Measurements from ENCODE around the gene MRPL12. TPM values are rescaled to one million over a fixed set of nuclear protein-coding genes. Genes with fewer than 3 reads are reported as not detected.

MRPL12 gene
- total and polyA plus RNA-seq, 2 of the 13 experiments (the other 11 are each of a cell fraction or from before 2014, with no cell fraction given) = 39.1 to 94.1 TPM

DNA sequence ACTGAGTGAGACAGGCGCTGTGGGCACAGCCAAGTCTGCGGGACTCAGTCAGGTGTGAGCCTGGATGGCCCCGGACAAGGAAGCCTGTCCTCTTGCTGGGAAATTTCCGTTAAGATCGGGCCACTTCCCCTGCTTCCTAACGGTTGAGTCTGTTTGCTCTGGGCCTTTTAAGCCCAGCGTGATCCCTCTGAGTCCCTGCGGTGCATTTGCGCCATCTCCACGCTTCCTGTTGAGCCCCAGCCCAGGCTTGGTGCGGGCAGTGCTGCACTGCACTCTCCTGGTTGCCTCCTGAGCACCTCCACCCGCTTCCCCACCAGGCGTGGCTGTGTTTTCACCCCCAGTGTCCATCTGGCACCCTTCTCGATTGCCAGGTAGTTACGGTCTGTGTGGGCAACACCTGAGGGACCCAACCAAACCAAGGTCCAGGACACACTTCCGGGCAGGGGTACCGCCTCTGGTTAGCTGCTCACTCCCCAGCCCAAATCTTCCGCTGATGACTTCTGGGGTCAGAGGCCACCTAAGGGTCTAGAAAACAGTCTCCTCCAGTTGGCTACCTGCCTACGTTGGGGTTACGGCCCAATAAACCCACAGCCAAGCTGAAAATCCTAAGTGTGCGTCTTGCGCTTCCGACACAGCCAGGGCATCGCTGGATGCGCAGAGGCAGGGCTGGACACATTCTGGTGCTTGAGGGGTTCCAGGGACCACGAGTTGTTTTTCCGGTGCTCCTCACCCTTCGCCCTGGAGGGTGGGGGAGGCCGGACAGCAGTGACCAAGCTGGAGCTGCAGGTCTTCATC is 7.5 kb downstream of the MRPL12 start (continued):
- peak; percentile 31; the same call in 1 of the 2 replicates for TF ChIP-seq ARID4A (CRISPR knock-in tag; IDR thresholded peaks at IDR 0.05; ENCODE audit: borderline replicate concordance)
- TF ChIP-seq GABPB1 (CRISPR knock-in tag; IDR thresholded peaks at IDR 0.05) = peak; percentile 37; the same call in 1 of the 2 replicates
- no peak for TF ChIP-seq ZNF335 (CRISPR knock-in tag; IDR thresholded peaks at IDR 0.05)
- TF ChIP-seq, protein P1, sequence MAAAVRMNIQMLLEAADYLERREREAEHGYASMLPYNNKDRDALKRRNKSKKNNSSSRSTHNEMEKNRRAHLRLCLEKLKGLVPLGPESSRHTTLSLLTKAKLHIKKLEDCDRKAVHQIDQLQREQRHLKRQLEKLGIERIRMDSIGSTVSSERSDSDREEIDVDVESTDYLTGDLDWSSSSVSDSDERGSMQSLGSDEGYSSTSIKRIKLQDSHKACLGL (CRISPR knock-in tag; IDR thresholded peaks at IDR 0.05) = peak; percentile 35; the same call in 1 of the 2 replicates
- peak; percentile 16; the same call in 1 of the 2 replicates for TF ChIP-seq ZNF143 (CRISPR knock-in tag; IDR thresholded peaks at IDR 0.05)
- TF ChIP-seq ZNF737 (CRISPR knock-in tag; IDR thresholded peaks at IDR 0.05; ENCODE audit: borderline replicate concordance) = 0 out of 2 replicates have a peak, but pooled peaks have one; percentile 25
- TF ChIP-seq, protein P2, sequence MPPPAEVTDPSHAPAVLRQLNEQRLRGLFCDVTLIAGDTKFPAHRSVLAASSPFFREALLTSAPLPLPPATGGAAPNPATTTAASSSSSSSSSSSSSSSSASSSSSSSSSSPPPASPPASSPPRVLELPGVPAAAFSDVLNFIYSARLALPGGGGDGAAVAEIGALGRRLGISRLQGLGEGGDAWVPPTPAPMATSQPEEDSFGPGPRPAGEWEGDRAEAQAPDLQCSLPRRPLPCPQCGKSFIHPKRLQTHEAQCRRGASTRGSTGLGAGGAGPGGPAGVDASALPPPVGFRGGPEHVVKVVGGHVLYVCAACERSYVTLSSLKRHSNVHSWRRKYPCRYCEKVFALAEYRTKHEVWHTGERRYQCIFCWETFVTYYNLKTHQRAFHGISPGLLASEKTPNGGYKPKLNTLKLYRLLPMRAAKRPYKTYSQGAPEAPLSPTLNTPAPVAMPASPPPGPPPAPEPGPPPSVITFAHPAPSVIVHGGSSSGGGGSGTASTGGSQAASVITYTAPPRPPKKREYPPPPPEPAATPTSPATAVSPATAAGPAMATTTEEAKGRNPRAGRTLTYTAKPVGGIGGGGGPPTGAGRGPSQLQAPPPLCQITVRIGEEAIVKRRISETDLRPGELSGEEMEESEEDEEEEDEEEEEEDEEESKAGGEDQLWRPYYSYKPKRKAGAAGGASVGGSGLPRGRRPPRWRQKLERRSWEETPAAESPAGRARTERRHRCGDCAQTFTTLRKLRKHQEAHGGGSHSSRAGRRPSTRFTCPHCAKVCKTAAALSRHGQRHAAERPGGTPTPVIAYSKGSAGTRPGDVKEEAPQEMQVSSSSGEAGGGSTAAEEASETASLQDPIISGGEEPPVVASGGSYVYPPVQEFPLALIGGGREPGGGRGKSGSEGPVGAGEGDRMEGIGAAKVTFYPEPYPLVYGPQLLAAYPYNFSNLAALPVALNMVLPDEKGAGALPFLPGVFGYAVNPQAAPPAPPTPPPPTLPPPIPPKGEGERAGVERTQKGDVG (CRISPR knock-in tag; IDR thresholded peaks at IDR 0.05; ENCODE audit: borderline replicate concordance) = 0 out of 2 replicates have a peak, but pooled peaks have one; percentile 54
- 0 out of 2 replicates have a peak, but pooled peaks have one; percentile 25 for TF ChIP-seq ZNF275 (CRISPR knock-in tag; IDR thresholded peaks at IDR 0.05; ENCODE audit: borderline replicate concordance)
- TF ChIP-seq ATF7-NPFF (CRISPR knock-in tag; IDR thresholded peaks at IDR 0.05; ENCODE audit: low read depth) = peak; percentile 52; the same call in 1 of the 2 replicates
- peak; percentile 54; the same call in 1 of the 2 replicates for TF ChIP-seq GATAD1 (CRISPR knock-in tag; IDR thresholded peaks at IDR 0.05)
- 0 out of 2 replicates have a peak, but pooled peaks have one; percentile 26 for TF ChIP-seq SMAD9 (CRISPR knock-in tag; IDR thresholded peaks at IDR 0.05)
- TF ChIP-seq SSRP1 (CRISPR knock-in tag; IDR thresholded peaks at IDR 0.05) = peak; percentile 78; the same call in 1 of the 2 replicates
- 0 out of 2 replicates have a peak, but pooled peaks have one; percentile 25 for TF ChIP-seq ZNF205 (CRISPR knock-in tag; IDR thresholded peaks at IDR 0.05)
- TF ChIP-seq, protein P3, sequence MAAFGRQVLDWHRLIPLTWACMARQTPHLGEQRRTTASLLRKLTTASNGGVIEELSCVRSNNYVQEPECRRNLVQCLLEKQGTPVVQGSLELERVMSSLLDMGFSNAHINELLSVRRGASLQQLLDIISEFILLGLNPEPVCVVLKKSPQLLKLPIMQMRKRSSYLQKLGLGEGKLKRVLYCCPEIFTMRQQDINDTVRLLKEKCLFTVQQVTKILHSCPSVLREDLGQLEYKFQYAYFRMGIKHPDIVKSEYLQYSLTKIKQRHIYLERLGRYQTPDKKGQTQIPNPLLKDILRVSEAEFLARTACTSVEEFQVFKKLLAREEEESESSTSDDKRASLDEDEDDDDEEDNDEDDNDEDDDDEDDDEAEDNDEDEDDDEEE (CRISPR knock-in tag; IDR thresholded peaks at IDR 0.05) = peak; percentile 93
- TF ChIP-seq EED (CRISPR knock-in tag; IDR thresholded peaks at IDR 0.05) = peak; percentile 52; the same call in 1 of the 2 replicates
- TF ChIP-seq ZNF772 (CRISPR knock-in tag; IDR thresholded peaks at IDR 0.05) = 0 out of 2 replicates have a peak, but pooled peaks have one; percentile 23
- TF ChIP-seq CREB1 (IDR thresholded peaks at IDR 0.05) = no peak
- no peak for TF ChIP-seq CREB1 (CRISPR knock-in tag; IDR thresholded peaks at IDR 0.05)

Data from HepG2 (cell line).